ENCODE measurements around the gene ADD1.
A peak's percentile ranks its signal among the peaks of the same experiment; 100 is the strongest.

ADD1 gene

DNA sequence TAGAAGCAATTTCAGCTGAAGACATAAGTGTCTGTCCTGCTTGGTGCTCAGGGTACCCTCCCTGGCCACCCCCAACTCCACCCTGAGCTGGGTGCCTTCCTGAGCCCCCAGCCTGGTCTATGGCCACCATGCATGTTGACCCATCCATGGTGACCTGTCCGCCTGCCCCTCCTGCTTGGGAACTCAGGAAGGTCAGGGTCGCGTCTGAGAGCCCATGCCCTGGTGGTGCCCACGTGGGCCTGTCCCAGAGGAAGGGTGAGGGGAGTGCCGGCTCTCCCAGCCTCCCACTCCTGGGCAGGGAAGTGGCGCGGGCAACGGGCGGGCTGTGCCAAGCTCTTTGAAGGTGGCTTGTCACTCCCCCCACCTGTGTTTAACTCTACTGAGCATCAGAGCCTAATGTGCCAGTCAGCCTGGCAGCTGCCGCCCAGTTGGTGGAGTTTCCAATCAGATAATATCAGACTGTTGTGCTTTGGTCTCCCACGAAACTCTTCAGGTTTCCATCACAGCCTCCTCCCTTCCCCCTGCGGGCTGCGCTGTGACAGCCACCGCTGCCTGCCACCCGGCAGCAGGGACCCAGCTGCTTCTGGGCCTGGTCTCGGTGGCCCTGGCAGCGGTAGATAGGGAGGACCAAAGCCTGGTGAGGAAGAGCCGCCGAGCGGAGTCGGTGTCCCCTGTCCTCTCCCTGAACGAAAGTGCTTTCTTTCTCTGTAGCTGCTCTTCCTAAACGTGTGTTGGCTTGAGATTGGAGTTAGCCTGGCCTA, 45.9 kb upstream of the ADD1 start:
- TF ChIP-seq, protein P1, sequence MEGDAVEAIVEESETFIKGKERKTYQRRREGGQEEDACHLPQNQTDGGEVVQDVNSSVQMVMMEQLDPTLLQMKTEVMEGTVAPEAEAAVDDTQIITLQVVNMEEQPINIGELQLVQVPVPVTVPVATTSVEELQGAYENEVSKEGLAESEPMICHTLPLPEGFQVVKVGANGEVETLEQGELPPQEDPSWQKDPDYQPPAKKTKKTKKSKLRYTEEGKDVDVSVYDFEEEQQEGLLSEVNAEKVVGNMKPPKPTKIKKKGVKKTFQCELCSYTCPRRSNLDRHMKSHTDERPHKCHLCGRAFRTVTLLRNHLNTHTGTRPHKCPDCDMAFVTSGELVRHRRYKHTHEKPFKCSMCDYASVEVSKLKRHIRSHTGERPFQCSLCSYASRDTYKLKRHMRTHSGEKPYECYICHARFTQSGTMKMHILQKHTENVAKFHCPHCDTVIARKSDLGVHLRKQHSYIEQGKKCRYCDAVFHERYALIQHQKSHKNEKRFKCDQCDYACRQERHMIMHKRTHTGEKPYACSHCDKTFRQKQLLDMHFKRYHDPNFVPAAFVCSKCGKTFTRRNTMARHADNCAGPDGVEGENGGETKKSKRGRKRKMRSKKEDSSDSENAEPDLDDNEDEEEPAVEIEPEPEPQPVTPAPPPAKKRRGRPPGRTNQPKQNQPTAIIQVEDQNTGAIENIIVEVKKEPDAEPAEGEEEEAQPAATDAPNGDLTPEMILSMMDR (conservative IDR thresholded peaks at IDR 0.05; ENCODE audit: low read depth, low read length) = no peak
- H3K4me3 ChIP-seq (ENCODE audit: low read depth, low read length) = no peak overlapping the region
- no peak for DNase-seq (ENCODE audit: low read depth)

DNA sequence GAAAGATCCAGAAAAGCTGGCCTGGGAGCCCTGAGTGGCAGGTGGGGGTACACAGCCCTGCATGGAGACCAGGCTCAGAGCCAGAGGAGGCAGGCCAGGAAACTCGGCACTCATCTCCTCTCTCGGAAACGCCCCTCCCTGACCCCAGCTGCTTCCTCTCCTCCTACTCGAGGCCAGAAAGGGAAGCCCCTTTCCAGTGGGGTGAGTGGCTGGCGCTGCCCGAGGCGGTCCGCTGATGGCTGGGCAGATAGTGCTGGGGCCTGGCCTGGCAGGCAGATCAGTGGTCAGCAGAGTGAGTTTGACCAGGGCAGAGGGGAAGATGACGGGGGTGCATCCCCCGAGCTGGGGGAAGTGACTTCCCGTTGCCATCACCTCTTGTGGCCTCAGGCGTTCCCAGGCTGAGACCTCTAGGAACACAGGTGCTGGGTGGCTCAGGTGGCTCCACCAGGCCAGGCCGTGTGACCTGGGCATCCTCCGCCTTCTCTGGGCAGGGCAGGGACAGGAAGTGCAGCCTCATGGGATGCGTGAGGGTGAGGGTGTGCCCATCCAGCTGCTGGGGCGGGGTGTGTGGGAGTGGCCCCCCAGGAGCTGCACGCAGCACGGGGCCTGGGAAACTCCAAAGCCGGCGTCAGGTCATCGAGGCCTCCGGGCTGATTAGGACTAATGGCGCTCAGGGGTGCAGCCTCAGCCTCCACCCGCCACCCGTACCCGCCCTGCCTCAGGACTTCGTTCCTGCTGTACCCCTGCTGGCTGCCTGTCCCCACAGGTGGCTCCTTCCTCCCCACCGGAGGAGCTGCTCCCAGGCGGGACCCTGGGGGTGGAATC, 45.0 kb upstream of the ADD1 start:
- peak; percentile 42 for DNase-seq (ENCODE audit: low read depth)
- no peak overlapping the region for H3K4me3 ChIP-seq (ENCODE audit: low read depth, low read length)
- TF ChIP-seq, protein P1 (conservative IDR thresholded peaks at IDR 0.05; ENCODE audit: low read depth, low read length) = no peak

DNA sequence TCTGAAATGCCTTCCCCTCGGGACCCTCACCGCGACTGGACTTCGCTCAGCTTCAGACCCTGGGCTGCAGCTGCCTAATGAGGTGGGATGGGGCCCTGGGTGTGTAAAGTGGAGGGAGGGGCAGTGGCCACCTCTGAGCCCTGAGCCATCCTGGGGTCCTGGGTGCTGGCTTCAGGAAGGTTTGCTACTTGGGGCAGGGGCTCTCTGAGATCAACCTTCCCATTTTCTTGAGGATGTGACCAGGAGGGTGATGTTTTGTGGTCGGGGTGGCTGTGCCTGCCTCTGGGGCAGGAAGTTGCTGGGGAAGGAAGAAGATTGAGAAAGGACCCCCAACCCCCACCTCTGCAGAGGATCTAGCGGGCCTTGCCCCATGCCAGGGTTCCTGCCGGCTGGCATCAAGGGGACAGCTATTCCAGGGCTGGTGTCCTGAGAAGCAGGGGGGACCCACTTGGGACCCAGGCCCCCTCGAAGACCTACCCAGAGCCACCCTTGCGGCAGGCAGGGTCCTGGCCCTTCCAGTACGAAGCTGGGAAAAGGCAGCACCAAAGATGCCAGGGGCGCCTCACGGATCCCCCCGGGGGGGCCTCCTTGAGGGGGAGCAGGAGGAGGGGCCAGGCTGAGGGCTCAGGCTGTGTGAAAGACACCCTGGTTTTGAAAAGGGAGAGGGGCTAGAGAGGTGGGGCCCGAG, 44.3 kb upstream of the ADD1 start:
- no peak overlapping the region for H3K4me3 ChIP-seq (ENCODE audit: low read depth, low read length)
- DNase-seq (ENCODE audit: low read depth) = no peak
- TF ChIP-seq, protein P1 (conservative IDR thresholded peaks at IDR 0.05; ENCODE audit: low read depth, low read length) = no peak

DNA sequence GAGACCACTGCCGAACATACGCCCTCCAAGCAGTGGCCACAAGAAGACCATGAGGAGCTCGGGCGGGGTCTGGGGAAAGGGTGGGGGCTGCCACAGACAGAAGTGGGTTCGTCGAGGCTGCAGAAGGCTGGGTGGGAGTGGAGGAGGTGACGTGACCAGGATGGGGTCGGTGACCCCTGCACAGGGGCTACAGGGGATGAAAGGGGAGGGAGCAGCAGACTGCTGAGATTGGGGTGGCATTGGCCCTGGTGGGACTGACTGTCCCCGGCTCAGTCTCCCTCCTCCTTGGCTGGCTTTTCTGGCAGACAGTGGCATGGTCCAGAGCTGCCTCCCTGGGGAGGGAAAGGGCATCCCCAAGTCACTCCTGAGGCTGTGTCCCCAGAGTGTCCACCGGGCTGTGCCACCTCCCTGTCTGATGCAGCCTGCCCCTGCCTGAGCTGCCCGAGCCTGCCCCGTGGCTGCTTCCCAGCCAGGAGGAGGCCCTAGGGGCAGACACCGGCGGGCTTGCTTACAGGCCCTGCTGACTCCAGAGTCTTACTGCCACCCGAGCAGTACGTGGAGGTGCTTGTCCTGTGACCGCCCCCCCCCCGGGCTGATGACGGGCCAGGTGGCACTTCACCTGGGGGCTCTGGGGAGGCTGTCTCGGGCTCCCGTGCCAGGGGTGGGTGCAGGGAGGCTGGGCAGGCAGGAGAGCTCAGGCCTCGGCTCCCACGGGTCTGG, 43.5 kb upstream of the ADD1 start:
- TF ChIP-seq, protein P1 (conservative IDR thresholded peaks at IDR 0.05; ENCODE audit: low read depth, low read length) = no peak
- no peak overlapping the region for H3K4me3 ChIP-seq (ENCODE audit: low read depth, low read length)
- DNase-seq (ENCODE audit: low read depth) = peak; percentile 30

DNA sequence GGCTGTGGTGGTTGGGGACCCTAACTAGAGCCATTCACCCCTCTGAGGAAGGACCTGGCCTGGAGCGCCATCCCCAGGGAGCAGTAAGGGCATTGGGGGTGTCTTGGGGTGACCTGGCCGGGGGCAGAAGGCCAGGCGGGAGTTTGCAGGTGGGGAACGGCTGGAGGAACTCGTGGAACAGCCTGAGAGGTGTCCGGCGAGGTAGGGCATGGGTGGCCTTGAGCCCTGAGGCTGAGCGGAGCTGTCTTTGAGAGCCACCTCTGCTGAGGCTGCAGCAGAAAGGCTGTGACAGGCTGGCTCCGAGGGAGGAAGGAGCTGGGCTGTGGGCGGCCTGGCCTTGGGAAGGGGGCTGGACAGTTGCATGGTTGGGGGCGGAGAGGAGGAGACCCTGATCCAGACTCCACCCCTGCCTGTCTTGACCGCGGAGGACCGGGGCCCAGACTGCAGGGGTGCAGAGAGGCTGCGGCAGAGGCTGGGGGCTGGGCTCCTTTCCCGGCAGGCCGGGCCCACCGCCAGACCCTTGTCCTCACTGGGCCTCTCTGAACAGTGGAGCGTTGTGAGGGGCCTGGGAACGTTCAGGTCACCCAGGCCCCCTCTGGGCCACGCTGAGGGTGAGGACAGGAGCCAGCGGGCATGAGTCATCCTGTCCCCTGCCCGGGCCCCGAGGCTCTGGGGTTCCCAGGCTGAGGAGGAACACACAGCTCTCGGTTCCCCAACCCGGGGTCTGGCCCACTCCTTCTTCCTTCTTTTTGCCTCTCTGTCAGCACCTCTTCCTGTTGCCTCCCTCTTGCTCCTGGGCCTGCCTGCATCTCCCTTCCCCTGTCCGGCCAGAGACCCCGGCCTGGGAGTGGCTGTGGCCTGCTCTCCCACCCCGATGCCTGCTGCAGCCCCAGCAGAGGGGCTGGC, 42.7 kb upstream of the ADD1 start:
- no peak overlapping the region for H3K4me3 ChIP-seq (ENCODE audit: low read depth, low read length)
- TF ChIP-seq, protein P1 (conservative IDR thresholded peaks at IDR 0.05; ENCODE audit: low read depth, low read length) = no peak
- peak; percentile 86 for DNase-seq (ENCODE audit: low read depth)
